Stimulated activated CD8-positive, alpha-beta memory T cell treated with anti-CD3 and anti-CD28 coated beads, Interleukin-12 subunit alpha, Interleukin-12 subunit beta, amount 100 ng/mL, for 1 hour (primary cell): ENCODE results near the gene STIM2.
"Not testable (repeated sequence)": the region's sequence is repeated elsewhere in the genome, so short reads cannot be mapped to it uniquely, and the experiment has no call there.

ENCODE experiments used
- DNase-seq: peaks from one replicate; pipeline ENCODE4 v3.0.0-alpha.2; 2020; ENCODE audit warnings: low read depth

The STIM2 gene

GRCh38 chr4:26860157-26860921 is at the start of gene STIM2:
Gene STIM2 (plus strand): TSS chr4:26860841.
- peak; percentile 97 for DNase-seq

- DNase-seq: not testable (repeated sequence)
Measured at GRCh38 chr4:26811571-26811970, 49.1 kb upstream of the STIM2 start.

GRCh38 chr4:26812049-26812714 is 48.5 kb upstream of the STIM2 start:
- no peak for DNase-seq

GRCh38 chr4:26813698-26814097 is 46.9 kb upstream of the STIM2 start:
- DNase-seq: no peak

- no peak for DNase-seq
Measured at GRCh38 chr4:26815199-26815598, 45.4 kb upstream of the STIM2 start.

GRCh38 chr4:26815706-26816105 is 44.9 kb upstream of the STIM2 start:
- DNase-seq: no peak

- no peak for DNase-seq
Measured at GRCh38 chr4:26819026-26819425, 41.6 kb upstream of the STIM2 start.

GRCh38 chr4:26819478-26820095 is 41.1 kb upstream of the STIM2 start:
- DNase-seq: no peak

- DNase-seq: no peak
Measured at GRCh38 chr4:26820346-26820745, 40.3 kb upstream of the STIM2 start.

- DNase-seq: no peak
Measured at GRCh38 chr4:26821031-26821430, 39.6 kb upstream of the STIM2 start.

- DNase-seq: no peak
Measured at GRCh38 chr4:26821677-26822503, 38.8 kb upstream of the STIM2 start.

- DNase-seq: no peak
Measured at GRCh38 chr4:26822546-26822945, 38.1 kb upstream of the STIM2 start.

- not testable (repeated sequence) for DNase-seq
Measured at GRCh38 chr4:26822974-26823373, 37.7 kb upstream of the STIM2 start.

- DNase-seq: no peak
Measured at GRCh38 chr4:26823583-26823982, 37.1 kb upstream of the STIM2 start.

- no peak for DNase-seq
Measured at GRCh38 chr4:26824667-26825066, 36.0 kb upstream of the STIM2 start.

GRCh38 chr4:26826721-26827120 is 33.9 kb upstream of the STIM2 start:
- no peak for DNase-seq

- not testable (repeated sequence) for DNase-seq
Measured at GRCh38 chr4:26827336-26827735, 33.3 kb upstream of the STIM2 start.

GRCh38 chr4:26827798-26828197 is 32.8 kb upstream of the STIM2 start:
- no peak for DNase-seq

GRCh38 chr4:26829018-26829417 is 31.6 kb upstream of the STIM2 start:
- no peak for DNase-seq

GRCh38 chr4:26830033-26830432 is 30.6 kb upstream of the STIM2 start:
- no peak for DNase-seq

GRCh38 chr4:26830701-26831100 is 29.9 kb upstream of the STIM2 start:
- no peak for DNase-seq

- DNase-seq: no peak
Measured at GRCh38 chr4:26836539-26836938, 24.1 kb upstream of the STIM2 start.
